HEK293 (cell line): ENCODE measurements around the gene IFNL1.

Experiments
- FEZF1 ChIP-seq: fragments of 450-650 bp; formaldehyde crosslinking; IDR thresholded peaks from 2 replicates; pipeline ENCODE4 v1.5.1; 2016; ENCODE audit warnings: missing biosample characterization, missing genetic modification characterization
- PRDM2 ChIP-seq: fragments of 450-650 bp; formaldehyde crosslinking; IDR thresholded peaks from 2 replicates; pipeline ENCODE4 v1.5.1; 2016; ENCODE audit warnings: missing biosample characterization, missing genetic modification characterization, borderline replicate concordance
- SALL2 ChIP-seq: fragments of 450-650 bp; formaldehyde crosslinking; IDR thresholded peaks from 2 replicates; pipeline ENCODE4 v1.5.0; 2017; ENCODE audit warnings: missing biosample characterization, mild to moderate bottlenecking, missing genetic modification characterization, borderline replicate concordance
- ZNF221 ChIP-seq: fragments of 450-650 bp; formaldehyde crosslinking; IDR thresholded peaks from 2 replicates; pipeline ENCODE4 v1.5.1; 2017; ENCODE audit warnings: missing biosample characterization, missing genetic modification characterization, borderline replicate concordance
- ZNF335 ChIP-seq: fragments of 450-650 bp; formaldehyde crosslinking; conservative IDR thresholded peaks from 2 replicates; pipeline ENCODE4 v1.5.1; 2016; ENCODE audit warnings: missing biosample characterization, missing genetic modification characterization
- ZNF510 ChIP-seq: fragments of 450-650 bp; formaldehyde crosslinking; IDR thresholded peaks from 2 replicates; pipeline ENCODE4 v1.5.1; 2018; ENCODE audit warnings: mild to moderate bottlenecking, missing genetic modification characterization, missing biosample characterization; ENCODE audit not compliant: insufficient replicate concordance
- ZNF530 ChIP-seq: fragments of 450-650 bp; formaldehyde crosslinking; IDR thresholded peaks from 2 replicates; pipeline ENCODE4 v1.5.1; 2016; ENCODE audit warnings: low read depth, missing biosample characterization, missing genetic modification characterization
- ZNF585B ChIP-seq: fragments of 450-650 bp; formaldehyde crosslinking; IDR thresholded peaks from 2 replicates; pipeline ENCODE4 v1.5.1; 2016; ENCODE audit warnings: missing biosample characterization, missing genetic modification characterization
- ZNF768 ChIP-seq: fragments of 450-650 bp; formaldehyde crosslinking; IDR thresholded peaks from 2 replicates; pipeline ENCODE4 v1.5.1; 2018; ENCODE audit warnings: missing biosample characterization, mild to moderate bottlenecking, missing genetic modification characterization
- ZNF776 ChIP-seq: fragments of 450-650 bp; formaldehyde crosslinking; IDR thresholded peaks from 2 replicates; pipeline ENCODE4 v1.5.0; 2017; ENCODE audit warnings: missing biosample characterization, missing genetic modification characterization, borderline replicate concordance
- ZSCAN5A ChIP-seq: fragments of 450-650 bp; formaldehyde crosslinking; IDR thresholded peaks from 2 replicates; pipeline ENCODE4 v1.5.1; 2016; ENCODE audit warnings: missing biosample characterization, missing genetic modification characterization
- ZXDB ChIP-seq: fragments of 450-650 bp; formaldehyde crosslinking; IDR thresholded peaks from 2 replicates; pipeline ENCODE4 v1.5.1; 2016; ENCODE audit warnings: missing biosample characterization, missing genetic modification characterization
- TF ChIP-seq, protein P1 (sequence below): fragments of 450-650 bp; formaldehyde crosslinking; IDR thresholded peaks from 2 replicates; pipeline ENCODE4 v1.5.1; 2016; ENCODE audit warnings: missing biosample characterization, missing genetic modification characterization
- TF ChIP-seq, protein P2 (sequence below): fragments of 450-650 bp; formaldehyde crosslinking; IDR thresholded peaks from 2 replicates; pipeline ENCODE4 v1.5.1; 2016; ENCODE audit warnings: missing biosample characterization, missing genetic modification characterization
- TF ChIP-seq, protein P3 (sequence below): fragments of 450-650 bp; formaldehyde crosslinking; IDR thresholded peaks from 2 replicates; pipeline ENCODE4 v1.5.1; 2016; ENCODE audit warnings: missing biosample characterization, missing genetic modification characterization
- TF ChIP-seq, protein P4 (sequence below): fragments of 450-650 bp; formaldehyde crosslinking; IDR thresholded peaks from 2 replicates; pipeline ENCODE4 v1.5.1; 2017; ENCODE audit warnings: missing biosample characterization, missing genetic modification characterization
- TF ChIP-seq, protein P5 (sequence below): fragments of 450-650 bp; formaldehyde crosslinking; IDR thresholded peaks from 2 replicates; pipeline ENCODE4 v1.5.1; 2016; ENCODE audit warnings: missing biosample characterization, missing genetic modification characterization
- TF ChIP-seq, protein P6 (sequence below): fragments of 450-650 bp; formaldehyde crosslinking; IDR thresholded peaks from 2 replicates; pipeline ENCODE4 v1.5.1; 2016; ENCODE audit warnings: missing biosample characterization, missing genetic modification characterization

Gene IFNL1

GRCh38 chr19:39304701-39305571 is 8.7 kb downstream of the IFNL1 start (continued):
- TF ChIP-seq, protein P1, sequence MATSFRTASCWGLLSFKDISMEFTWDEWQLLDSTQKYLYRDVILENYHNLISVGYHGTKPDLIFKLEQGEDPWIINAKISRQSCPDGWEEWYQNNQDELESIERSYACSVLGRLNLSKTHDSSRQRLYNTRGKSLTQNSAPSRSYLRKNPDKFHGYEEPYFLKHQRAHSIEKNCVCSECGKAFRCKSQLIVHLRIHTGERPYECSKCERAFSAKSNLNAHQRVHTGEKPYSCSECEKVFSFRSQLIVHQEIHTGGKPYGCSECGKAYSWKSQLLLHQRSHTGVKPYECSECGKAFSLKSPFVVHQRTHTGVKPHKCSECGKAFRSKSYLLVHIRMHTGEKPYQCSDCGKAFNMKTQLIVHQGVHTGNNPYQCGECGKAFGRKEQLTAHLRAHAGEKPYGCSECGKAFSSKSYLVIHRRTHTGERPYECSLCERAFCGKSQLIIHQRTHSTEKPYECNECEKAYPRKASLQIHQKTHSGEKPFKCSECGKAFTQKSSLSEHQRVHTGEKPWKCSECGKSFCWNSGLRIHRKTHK (tag by site-specific recombination), result no peak
- TF ChIP-seq SALL2 (tag by site-specific recombination) (no peak), ZNF530 (tag by site-specific recombination) (no peak), ZNF221 (tag by site-specific recombination) (no peak), ZNF585B (no peak), FEZF1 (tag by site-specific recombination) (no peak), ZNF510 (tag by site-specific recombination) (no peak), ZNF335 (tag by site-specific recombination) (no peak), PRDM2 (tag by site-specific recombination) (no peak), ZXDB (peak; percentile 60; the same call in 1 of the 2 replicates), ZNF768 (tag by site-specific recombination) (peak; percentile 98; the same call in 1 of the 2 replicates), ZNF776 (tag by site-specific recombination) (no peak), ZSCAN5A (no peak)
- TF ChIP-seq, protein P2, sequence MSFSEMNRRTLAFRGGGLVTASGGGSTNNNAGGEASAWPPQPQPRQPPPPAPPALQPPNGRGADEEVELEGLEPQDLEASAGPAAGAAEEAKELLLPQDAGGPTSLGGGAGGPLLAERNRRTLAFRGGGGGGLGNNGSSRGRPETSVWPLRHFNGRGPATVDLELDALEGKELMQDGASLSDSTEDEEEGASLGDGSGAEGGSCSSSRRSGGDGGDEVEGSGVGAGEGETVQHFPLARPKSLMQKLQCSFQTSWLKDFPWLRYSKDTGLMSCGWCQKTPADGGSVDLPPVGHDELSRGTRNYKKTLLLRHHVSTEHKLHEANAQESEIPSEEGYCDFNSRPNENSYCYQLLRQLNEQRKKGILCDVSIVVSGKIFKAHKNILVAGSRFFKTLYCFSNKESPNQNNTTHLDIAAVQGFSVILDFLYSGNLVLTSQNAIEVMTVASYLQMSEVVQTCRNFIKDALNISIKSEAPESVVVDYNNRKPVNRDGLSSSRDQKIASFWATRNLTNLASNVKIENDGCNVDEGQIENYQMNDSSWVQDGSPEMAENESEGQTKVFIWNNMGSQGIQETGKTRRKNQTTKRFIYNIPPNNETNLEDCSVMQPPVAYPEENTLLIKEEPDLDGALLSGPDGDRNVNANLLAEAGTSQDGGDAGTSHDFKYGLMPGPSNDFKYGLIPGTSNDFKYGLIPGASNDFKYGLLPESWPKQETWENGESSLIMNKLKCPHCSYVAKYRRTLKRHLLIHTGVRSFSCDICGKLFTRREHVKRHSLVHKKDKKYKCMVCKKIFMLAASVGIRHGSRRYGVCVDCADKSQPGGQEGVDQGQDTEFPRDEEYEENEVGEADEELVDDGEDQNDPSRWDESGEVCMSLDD (tag by site-specific recombination), result no peak
- TF ChIP-seq, protein P3, sequence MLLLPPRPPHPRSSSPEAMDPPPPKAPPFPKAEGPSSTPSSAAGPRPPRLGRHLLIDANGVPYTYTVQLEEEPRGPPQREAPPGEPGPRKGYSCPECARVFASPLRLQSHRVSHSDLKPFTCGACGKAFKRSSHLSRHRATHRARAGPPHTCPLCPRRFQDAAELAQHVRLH (tag by site-specific recombination), result peak; percentile 82
- TF ChIP-seq, protein P4, sequence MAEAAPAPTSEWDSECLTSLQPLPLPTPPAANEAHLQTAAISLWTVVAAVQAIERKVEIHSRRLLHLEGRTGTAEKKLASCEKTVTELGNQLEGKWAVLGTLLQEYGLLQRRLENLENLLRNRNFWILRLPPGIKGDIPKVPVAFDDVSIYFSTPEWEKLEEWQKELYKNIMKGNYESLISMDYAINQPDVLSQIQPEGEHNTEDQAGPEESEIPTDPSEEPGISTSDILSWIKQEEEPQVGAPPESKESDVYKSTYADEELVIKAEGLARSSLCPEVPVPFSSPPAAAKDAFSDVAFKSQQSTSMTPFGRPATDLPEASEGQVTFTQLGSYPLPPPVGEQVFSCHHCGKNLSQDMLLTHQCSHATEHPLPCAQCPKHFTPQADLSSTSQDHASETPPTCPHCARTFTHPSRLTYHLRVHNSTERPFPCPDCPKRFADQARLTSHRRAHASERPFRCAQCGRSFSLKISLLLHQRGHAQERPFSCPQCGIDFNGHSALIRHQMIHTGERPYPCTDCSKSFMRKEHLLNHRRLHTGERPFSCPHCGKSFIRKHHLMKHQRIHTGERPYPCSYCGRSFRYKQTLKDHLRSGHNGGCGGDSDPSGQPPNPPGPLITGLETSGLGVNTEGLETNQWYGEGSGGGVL (tag by site-specific recombination), result peak; percentile 47
- TF ChIP-seq, protein P5, sequence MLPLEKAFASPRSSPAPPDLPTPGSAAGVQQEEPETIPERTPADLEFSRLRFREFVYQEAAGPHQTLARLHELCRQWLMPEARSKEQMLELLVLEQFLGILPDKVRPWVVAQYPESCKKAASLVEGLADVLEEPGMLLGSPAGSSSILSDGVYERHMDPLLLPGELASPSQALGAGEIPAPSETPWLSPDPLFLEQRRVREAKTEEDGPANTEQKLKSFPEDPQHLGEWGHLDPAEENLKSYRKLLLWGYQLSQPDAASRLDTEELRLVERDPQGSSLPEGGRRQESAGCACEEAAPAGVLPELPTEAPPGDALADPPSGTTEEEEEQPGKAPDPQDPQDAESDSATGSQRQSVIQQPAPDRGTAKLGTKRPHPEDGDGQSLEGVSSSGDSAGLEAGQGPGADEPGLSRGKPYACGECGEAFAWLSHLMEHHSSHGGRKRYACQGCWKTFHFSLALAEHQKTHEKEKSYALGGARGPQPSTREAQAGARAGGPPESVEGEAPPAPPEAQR (tag by site-specific recombination), result no peak
- TF ChIP-seq, protein P6, sequence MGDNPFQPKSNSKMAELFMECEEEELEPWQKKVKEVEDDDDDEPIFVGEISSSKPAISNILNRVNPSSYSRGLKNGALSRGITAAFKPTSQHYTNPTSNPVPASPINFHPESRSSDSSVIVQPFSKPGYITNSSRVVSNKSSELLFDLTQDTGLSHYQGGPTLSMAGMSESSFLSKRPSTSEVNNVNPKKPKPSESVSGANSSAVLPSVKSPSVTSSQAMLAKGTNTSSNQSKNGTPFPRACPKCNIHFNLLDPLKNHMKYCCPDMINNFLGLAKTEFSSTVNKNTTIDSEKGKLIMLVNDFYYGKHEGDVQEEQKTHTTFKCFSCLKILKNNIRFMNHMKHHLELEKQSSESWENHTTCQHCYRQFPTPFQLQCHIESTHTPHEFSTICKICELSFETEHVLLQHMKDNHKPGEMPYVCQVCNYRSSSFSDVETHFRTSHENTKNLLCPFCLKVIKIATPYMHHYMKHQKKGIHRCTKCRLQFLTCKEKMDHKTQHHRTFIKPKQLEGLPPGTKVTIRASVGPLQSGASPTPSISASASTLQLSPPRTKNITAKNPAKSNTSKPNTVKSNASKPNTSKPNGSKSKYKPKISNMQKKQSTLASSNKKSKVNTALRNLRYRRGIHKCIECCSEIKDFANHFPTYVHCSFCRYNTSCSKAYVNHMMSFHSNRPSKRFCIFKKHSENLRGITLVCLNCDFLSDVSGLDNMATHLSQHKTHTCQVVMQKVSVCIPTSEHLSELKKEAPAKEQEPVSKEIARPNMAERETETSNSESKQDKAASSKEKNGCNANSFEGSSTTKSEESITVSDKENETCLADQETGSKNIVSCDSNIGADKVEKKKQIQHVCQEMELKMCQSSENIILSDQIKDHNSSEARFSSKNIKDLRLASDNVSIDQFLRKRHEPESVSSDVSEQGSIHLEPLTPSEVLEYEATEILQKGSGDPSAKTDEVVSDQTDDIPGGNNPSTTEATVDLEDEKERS, result no peak
